HK-2 (cell line): ENCODE data around the gene ZNF275.
"Not testable (repeated sequence)": the region's sequence is repeated elsewhere in the genome, so short reads cannot be mapped to it uniquely, and the experiment has no call there.

ENCODE experiments used
- DNase-seq: peaks from one replicate; pipeline ENCODE4 v3.0.0-alpha.2; 2018; ENCODE audit not compliant: unreplicated experiment

Gene ZNF275

GRCh38 chrX:153333821-153334653 lies at the start of gene ZNF275:
TSS of gene ZNF275 (plus strand) at chrX:153334153. CDS start at chrX:153336680, 2,527 bp downstream.
- peak; percentile 82 for DNase-seq

GRCh38 chrX:153285678-153286077 lies 48.3 kb upstream of the ZNF275 start:
- not testable (repeated sequence) for DNase-seq

GRCh38 chrX:153288807-153289206 lies 45.1 kb upstream of the ZNF275 start:
- DNase-seq, result not testable (repeated sequence)

- not testable (repeated sequence) for DNase-seq
These were observed 40.4 kb upstream of the ZNF275 start for GRCh38 chrX:153293485-153294071.

- DNase-seq, result no peak
These were observed 36.6 kb upstream of the ZNF275 start for GRCh38 chrX:153297376-153297775.

GRCh38 chrX:153299855-153300254 lies 34.1 kb upstream of the ZNF275 start:
- DNase-seq, result no peak

- no peak for DNase-seq
These were observed 32.2 kb upstream of the ZNF275 start for GRCh38 chrX:153301746-153302145.

GRCh38 chrX:153302796-153303195 lies 31.2 kb upstream of the ZNF275 start:
- no peak for DNase-seq

- no peak for DNase-seq
These were observed 30.4 kb upstream of the ZNF275 start for GRCh38 chrX:153303276-153304262.

GRCh38 chrX:153304988-153305736 lies 28.8 kb upstream of the ZNF275 start:
- no peak for DNase-seq

- DNase-seq, result no peak
These were observed 28.0 kb upstream of the ZNF275 start for GRCh38 chrX:153305972-153306371.

GRCh38 chrX:153306527-153307115 lies 27.3 kb upstream of the ZNF275 start:
- DNase-seq, result no peak

GRCh38 chrX:153307276-153308178 lies 26.4 kb upstream of the ZNF275 start:
- DNase-seq, result no peak

GRCh38 chrX:153310901-153311300 lies 23.1 kb upstream of the ZNF275 start:
- DNase-seq, result no peak

GRCh38 chrX:153312041-153312440 lies 21.9 kb upstream of the ZNF275 start:
- DNase-seq, result no peak

- no peak for DNase-seq
These were observed 21.1 kb upstream of the ZNF275 start for GRCh38 chrX:153312842-153313241.

- DNase-seq, result no peak
These were observed 16.6 kb upstream of the ZNF275 start for GRCh38 chrX:153317306-153317705.

GRCh38 chrX:153317996-153318722 lies 15.8 kb upstream of the ZNF275 start:
- no peak for DNase-seq

- DNase-seq, result no peak
These were observed 15.1 kb upstream of the ZNF275 start for GRCh38 chrX:153318811-153319210.
